Esophagus muscularis mucosa (tissue), 4 donors: ENCODE data around the gene PCDHGA7. TPM values are rescaled to one million over a fixed set of nuclear protein-coding genes. Genes with fewer than 3 reads are reported as not detected.
A peak's percentile ranks its signal among the peaks of the same experiment; 100 is the strongest.
"Not testable (repeated sequence)": the region's sequence is repeated elsewhere in the genome, so short reads cannot be mapped to it uniquely, and the experiment has no call there.

ENCODE experiments used
- DNase-seq: peaks from one replicate; pipeline ENCODE4 v3.0.0-alpha.2; 2017; ENCODE audit errors: extremely low spot score
- H3K27ac ChIP-seq, 4 donors: fragments of 200-600 bp; sonication (generic); replicated peaks in 1 of 4; 1 replicate in 3 of 4; 2 replicates in 1 of 4; pipeline ENCODE4 v1.5.1; 2016 to 2019; ENCODE audit warnings: mild to moderate bottlenecking in 1 of 4
- H3K27me3 ChIP-seq, 4 donors: fragments of 200-600 bp; sonication (generic); one replicate each; pipeline versions ENCODE4 v1.5.1 to v1.6.0; 2016 to 2019
- H3K36me3 ChIP-seq, 4 donors: fragments of 200-600 bp; sonication (generic); one replicate each; pipeline ENCODE4 v1.5.1; 2016 to 2019
- H3K4me1 ChIP-seq, 4 donors: fragments of 200-600 bp; sonication (generic); one replicate each; pipeline ENCODE4 v1.5.1; 2016 to 2019
- H3K4me3 ChIP-seq, 4 donors: fragments of 200-600 bp; sonication (generic); 1 replicate in 2 of 4; 2 replicates in 2 of 4; pipeline ENCODE4 v1.5.1; 2016 to 2019; ENCODE audit warnings: mild to moderate bottlenecking in 4 of 4, moderate library complexity in 1 of 4
- H3K9me3 ChIP-seq, 4 donors: fragments of 200-600 bp; sonication (generic); 1 replicate in 3 of 4; 2 replicates in 1 of 4; pipeline ENCODE4 v1.5.1; 2016 to 2019
- EP300 ChIP-seq: sonication (generic); formaldehyde crosslinking; IDR thresholded peaks from one replicate; pipeline ENCODE4 v1.6.1; 2017; ENCODE audit warnings: antibody characterized with exemption
- POLR2A ChIP-seq: fragments of 450-650 bp; IDR thresholded peaks from one replicate; pipeline ENCODE4 v1.6.1; 2017; ENCODE audit warnings: antibody characterized with exemption, moderate library complexity, mild to moderate bottlenecking, low read depth
- POLR2AphosphoS5 ChIP-seq, 2 donors: sonication (generic); formaldehyde crosslinking; IDR thresholded peaks; one replicate each; pipeline ENCODE4 v1.6.1; 2017; ENCODE audit warnings: antibody characterized with exemption in 2 of 2
- WGBS: methylation state at CpG from one replicate; pipeline ENCODE4 v1.1.5; 2018; 5-methylcytosine and 5-hydroxymethylcytosine counted together
- intact Hi-C: fragments of 100-400 bp; cut with DNase I; formaldehyde crosslinking; loops from one replicate; pipeline ENCODE4 v1.15.1; 2023
- total RNA-seq, 4 donors: library from RNA; depleted of rRNA; stranded (reverse); fragments of >200 nt; gene quantifications; one replicate each; pipeline versions ENCODE4 v1.1.0 to v1.2.1, GENCODE V29; 2016
- TF ChIP-seq, protein P1 (sequence below), 3 experiments: fragments of 200-600 bp in 2 of 3; fragments of 450-650 bp in 1 of 3; sonication (generic) in 2 of 3; IDR thresholded peaks; one replicate each; pipeline ENCODE4 v1.5.1; 2017 to 2019; ENCODE audit warnings: antibody characterized with exemption in 3 of 3, mild to moderate bottlenecking in 2 of 3, moderate library complexity in 1 of 3

Gene PCDHGA7
- total RNA-seq: 1 to 10 TPM; 4.3 to 9.1 (median 6.4) TPM

DNA sequence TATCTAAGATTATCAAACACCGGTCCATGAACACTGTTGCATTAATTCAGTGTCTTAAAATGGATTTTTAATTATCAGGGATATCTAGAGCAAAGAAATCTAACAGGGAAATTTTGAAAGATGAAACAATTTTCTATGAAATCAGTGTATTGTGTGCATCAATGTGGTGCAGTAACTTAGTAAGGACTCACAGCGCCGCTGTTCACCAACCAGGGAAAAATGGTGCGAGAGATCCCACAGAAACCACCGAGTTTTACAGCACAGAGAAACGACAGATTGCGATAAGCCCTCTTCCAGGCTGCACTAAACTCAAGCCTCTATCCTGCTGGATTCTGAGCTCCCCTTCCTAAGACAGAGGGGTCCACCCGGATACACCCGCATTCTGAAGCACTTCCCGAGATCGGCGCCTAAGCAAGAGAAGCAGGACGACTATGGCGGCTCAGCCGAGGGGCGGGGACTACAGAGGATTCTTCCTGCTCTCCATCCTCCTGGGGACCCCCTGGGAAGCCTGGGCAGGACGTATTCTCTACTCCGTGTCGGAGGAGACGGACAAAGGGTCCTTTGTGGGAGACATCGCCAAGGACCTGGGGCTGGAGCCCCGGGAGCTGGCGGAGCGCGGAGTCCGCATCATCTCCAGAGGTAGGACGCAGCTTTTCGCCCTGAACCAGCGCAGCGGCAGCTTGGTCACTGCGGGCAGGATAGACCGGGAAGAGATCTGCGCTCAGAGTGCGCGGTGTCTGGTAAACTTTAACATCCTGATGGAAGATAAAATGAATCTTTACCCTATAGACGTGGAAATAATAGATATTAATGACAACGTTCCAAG is at the start of gene PCDHGA7:
PCDHGA7 (plus strand) TSS at position 274 of the 826 bp plus-strand sequence; CDS start at position 432, 158 bp downstream.
- no peak for DNase-seq
- no peaks in the 10 kb centered on the region for H3K4me1 ChIP-seq
- peaks cover 0 to 11% (median 6%) of the 10 kb centered on the region in 4 donors for H3K36me3 ChIP-seq
- no peak for TF ChIP-seq EP300
- TF ChIP-seq, protein P1, sequence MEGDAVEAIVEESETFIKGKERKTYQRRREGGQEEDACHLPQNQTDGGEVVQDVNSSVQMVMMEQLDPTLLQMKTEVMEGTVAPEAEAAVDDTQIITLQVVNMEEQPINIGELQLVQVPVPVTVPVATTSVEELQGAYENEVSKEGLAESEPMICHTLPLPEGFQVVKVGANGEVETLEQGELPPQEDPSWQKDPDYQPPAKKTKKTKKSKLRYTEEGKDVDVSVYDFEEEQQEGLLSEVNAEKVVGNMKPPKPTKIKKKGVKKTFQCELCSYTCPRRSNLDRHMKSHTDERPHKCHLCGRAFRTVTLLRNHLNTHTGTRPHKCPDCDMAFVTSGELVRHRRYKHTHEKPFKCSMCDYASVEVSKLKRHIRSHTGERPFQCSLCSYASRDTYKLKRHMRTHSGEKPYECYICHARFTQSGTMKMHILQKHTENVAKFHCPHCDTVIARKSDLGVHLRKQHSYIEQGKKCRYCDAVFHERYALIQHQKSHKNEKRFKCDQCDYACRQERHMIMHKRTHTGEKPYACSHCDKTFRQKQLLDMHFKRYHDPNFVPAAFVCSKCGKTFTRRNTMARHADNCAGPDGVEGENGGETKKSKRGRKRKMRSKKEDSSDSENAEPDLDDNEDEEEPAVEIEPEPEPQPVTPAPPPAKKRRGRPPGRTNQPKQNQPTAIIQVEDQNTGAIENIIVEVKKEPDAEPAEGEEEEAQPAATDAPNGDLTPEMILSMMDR (IDR thresholded peaks at IDR 0.05): peak in 1 of 3 experiments; percentile 3
- intact Hi-C loops: no loop called here
- no peak within 1 kb of the TSS for H3K27ac ChIP-seq
- H3K27me3 ChIP-seq: peaks cover 0 to 4% (median 0%) of the 10 kb centered on the region in 4 donors
- peak within 1 kb of the TSS; percentile 12 to 45 (median 18) for H3K4me3 ChIP-seq
- peaks cover 5 to 99% (median 97%) of the 10 kb centered on the region in 4 donors for H3K9me3 ChIP-seq
- WGBS: 13% methylated on average over 30 of the region's 37 CpGs

DNA sequence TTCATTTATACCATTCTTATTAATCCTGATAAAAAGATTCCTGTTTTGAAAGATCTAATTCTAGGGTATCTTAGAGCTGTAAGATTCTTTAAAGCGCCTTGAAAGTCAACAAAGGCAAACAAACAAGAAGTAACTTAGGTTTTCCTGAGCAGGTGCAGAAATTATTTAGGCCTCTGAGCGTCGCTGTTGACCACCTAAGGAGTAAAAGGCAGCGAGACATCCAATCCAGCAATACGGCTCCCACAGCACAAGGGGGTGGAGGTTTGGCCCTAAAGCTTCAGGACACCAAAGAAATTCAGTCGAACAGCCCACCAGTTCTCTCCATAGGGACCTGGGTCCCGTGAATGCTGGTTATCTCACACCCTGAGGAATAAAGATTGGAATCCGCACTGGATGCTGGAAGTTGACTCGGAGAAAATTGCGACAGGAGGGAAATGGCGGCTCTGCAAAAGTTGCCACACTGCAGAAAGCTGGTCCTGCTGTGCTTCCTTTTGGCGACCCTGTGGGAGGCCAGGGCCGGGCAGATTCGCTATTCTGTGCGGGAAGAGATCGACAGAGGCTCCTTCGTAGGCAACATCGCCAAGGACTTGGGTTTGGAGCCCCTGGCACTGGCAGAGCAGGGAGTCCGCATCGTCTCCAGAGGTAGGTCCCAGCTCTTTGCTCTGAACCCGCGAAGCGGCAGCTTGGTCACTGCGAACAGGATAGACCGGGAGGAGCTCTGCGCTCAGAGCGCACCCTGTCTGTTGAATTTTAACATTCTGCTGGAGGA is 43.8 kb upstream of the PCDHGA7 start, which contains the start of gene PCDHGA2:
PCDHGA2 (plus strand) TSS at position 223 of the 769 bp plus-strand sequence.
- intact Hi-C loops: no loop called here
- WGBS: 5% methylated on average over 19 of the region's 27 CpGs

DNA sequence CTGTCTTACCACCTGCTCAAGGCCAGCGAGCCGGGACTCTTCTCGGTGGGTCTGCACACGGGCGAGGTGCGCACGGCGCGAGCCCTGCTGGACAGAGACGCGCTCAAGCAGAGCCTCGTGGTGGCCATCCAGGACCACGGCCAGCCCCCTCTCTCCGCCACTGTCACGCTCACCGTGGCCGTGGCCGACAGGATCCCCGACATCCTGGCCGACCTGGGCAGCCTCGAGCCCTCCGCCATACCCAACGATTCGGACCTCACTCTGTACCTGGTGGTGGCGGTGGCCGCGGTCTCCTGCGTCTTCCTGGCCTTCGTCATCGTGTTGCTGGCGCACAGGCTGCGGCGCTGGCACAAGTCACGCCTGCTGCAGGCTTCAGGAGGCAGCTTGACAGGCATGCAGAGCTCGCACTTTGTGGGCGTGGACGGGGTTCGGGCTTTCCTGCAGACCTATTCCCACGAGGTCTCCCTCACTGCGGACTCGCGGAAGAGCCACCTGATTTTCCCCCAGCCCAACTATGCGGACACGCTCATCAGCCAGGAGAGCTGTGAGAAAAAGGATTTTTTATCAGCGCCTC is 41.7 kb upstream of the PCDHGA7 start:
- H3K4me1 ChIP-seq, H3K36me3 ChIP-seq, H3K4me3 ChIP-seq, intact Hi-C loops, H3K27ac ChIP-seq, DNase-seq: not testable (repeated sequence)
- H3K9me3 ChIP-seq: peaks cover 0 to 100% (median 85%) of the 10 kb centered on the region in 4 donors
- peaks cover 0 to 61% (median 0%) of the 10 kb centered on the region in 4 donors for H3K27me3 ChIP-seq
- WGBS: 63% methylated on average over 1 of the region's 45 CpGs

More for the DNA sequence above, 43.8 kb upstream of the PCDHGA7 start, which contains the start of gene PCDHGA2:
- H3K27ac ChIP-seq: no peak within 1 kb of the TSS
- no peak for DNase-seq
- H3K27me3 ChIP-seq: peaks cover 0 to 53% (median 0%) of the 10 kb centered on the region in 4 donors
- H3K9me3 ChIP-seq: peaks cover 0 to 99% (median 83%) of the 10 kb centered on the region in 4 donors
- no peak for TF ChIP-seq POLR2AphosphoS5 (IDR thresholded peaks at IDR 0.05)
- TF ChIP-seq, protein P1 (IDR thresholded peaks at IDR 0.05): peak; percentile 19 to 33 (median 24)
- no peaks in the 10 kb centered on the region for H3K4me1 ChIP-seq
- H3K4me3 ChIP-seq: peak within 1 kb of the TSS; percentile 30 to 45 (median 34)
- no peaks in the 10 kb centered on the region for H3K36me3 ChIP-seq

DNA sequence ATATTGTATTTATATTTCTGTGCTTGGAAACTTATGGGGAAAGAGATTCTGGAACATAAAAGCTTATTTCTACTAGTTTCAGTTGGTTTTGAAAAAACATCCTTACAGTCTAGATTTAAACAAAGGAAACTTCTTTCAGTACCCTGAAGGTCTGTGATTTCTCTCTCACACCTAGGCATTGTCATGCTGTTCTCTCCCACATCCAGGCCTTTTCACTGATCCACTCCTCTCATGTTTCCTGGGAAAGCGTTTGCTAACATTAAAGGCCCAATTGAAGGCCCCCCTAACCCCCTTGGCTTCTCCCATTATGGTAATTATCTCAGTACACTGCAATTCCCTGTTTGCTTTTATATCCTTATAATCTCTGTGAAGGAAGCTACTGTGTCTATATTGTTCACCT is 39.8 kb upstream of the PCDHGA7 start:
- Histone ChIP-seq H3K27me3 (peaks cover 0 to 67% (median 0%) of the 10 kb centered on the region in 4 donors), H3K27ac (no peak overlapping the region), H3K36me3 (no peaks in the 10 kb centered on the region), H3K4me1 (no peaks in the 10 kb centered on the region), H3K4me3 (no peak overlapping the region), H3K9me3 (peaks cover 0 to 100% (median 84%) of the 10 kb centered on the region in 4 donors)
- WGBS: 47% methylated on average over 1 of the region's 1 CpG
- TF ChIP-seq EP300 (no peak), POLR2AphosphoS5 (IDR thresholded peaks at IDR 0.05) (no peak), POLR2A (no peak)
- TF ChIP-seq, protein P1 (IDR thresholded peaks at IDR 0.05): no peak
- DNase-seq: no peak
- intact Hi-C loops: no loop called here
